HG02759 (cell line): ENCODE results near the gene ZCCHC7.
"Not testable (repeated sequence)": the region's sequence is repeated elsewhere in the genome, so short reads cannot be mapped to it uniquely, and the experiment has no call there.

Experiments
- ATAC-seq: cut with Tn5 transposase; IDR thresholded peaks from one replicate; pipeline ENCODE4 v1.9.1; 2021; ENCODE audit warnings: mild to moderate bottlenecking, moderate library complexity; ENCODE audit not compliant: unreplicated experiment

ZCCHC7 gene

DNA sequence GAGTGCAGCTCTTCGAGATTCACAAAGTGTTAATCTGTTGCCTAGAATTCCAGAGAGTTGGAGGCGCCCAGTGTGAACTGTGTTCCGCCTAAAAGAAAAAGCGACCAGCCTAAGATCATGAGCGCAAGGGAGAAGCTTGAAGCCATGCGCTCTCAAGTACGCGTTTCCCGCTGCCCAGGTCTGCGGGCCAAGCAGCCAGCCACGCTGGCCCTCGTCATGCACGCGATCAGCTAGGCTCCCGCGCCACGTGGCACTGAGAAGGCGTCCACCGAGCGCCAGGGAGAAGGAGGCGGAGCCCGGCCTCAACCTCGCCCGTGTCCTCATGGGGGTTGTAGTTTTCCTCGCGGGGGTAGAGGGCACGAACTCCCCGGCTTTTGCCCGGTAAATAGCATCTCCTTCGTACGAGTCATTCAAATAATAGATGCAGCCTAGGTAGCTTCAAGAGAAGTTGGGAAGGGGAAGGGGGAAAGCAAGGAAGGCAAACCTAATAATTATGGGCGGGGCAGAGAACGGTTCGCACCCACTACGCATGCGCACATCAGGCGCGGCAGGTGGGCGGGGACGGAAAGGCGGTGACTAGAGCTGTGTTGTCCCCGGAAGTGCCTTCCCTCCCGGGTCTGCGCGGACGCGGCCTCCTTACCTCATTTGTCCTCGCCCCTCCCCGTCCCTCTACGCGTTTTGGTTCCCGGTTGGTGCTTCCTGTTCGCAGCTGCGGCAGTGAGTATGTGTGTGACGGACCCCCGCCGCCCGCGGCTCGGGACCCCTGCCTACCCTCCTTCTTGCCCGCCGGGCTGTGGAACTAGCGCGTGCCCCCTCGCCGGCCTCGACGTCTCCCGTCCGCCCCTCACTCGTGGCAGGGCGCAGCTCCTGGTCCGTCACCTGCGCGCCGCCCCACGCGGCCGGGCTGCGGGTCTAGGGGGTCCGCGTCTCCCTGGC, at the start of gene ZCCHC7:
Gene ZCCHC7, plus strand, starts transcription at position 668 of the 936 bp plus-strand sequence.
- ATAC-seq = peak; percentile 95

DNA sequence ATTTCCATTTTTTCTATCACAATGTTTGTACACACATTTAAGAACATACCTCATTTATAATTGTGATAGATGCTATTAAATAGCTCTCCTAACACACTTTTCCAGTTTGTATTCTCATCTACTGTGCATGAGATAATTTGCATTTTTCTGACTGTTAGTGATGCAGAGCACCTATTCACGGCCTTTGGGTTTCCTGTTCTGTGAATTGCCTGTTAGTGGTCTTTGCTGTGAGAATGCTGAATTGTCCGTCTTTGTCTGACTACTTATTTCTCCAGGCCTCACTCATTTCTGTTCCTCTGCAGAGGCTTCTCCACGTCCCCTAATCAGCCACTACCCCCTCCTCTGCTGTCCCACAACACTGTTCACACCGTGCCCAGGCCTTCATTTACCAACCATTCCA, 45.6 kb upstream of the ZCCHC7 start:
- ATAC-seq = peak; percentile 33

DNA sequence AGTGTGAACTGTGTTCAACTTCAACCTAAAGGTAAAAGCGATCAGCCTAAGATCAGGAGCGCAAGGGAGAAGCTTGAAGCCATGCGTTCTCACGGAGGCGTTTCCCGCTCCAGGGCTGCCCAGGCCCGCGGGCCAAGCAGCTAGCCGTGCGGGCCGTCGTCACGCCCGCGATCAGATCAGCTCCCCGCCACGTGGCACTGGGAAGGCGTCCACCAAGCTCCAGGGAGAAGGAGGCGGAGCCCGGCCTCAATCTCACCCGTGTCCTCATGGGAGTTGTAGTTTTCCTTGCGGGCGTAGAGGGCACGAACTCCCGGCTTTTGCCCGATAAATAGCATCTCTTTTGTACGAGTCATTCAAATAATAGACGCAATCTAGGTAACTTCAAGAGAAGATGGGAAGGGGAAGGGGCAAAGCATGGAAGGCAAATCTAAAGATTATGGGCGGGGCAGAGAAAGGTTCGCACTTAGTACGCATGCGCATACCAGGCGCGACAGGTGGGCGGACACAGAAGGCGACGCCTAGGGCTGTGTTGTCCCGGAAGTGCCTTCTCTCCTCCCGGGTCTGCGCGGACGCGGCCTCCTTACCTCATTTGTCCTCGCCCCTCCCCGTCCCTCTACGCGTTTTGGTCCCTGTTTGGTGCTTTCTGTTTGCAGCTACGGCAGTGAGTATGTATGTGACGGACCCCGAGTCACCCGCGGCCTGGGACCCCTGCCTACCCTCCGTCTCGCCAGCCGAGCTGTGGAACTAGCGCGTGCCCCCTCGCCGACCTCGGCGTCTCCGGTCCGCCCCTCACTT, 40.8 kb upstream of the ZCCHC7 start:
- ATAC-seq = peak; percentile 87

DNA sequence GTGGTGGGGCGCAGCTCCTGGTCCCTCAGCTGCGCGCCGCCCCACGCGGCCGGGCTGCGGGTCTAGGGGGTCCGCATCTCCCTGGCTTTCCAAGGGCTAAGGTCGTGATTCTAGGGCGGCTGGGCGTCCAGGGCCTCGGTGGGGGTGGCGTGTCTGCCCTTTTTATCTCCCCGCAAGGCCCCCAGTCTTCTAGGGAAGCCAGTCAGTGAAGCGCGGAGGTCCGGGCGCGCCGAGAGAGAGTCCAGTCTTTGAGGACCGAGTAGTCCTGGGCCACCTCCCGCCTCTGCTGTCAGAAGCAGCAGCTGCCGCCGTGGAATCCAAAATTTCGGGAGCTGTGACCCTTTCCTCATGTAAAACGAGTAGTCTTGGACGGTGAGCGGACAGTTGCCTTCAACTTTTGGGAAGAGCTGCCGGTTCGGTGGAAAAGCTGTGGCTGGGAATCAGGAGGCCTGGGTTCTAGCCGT, 40.2 kb upstream of the ZCCHC7 start:
- ATAC-seq = peak; percentile 17

DNA sequence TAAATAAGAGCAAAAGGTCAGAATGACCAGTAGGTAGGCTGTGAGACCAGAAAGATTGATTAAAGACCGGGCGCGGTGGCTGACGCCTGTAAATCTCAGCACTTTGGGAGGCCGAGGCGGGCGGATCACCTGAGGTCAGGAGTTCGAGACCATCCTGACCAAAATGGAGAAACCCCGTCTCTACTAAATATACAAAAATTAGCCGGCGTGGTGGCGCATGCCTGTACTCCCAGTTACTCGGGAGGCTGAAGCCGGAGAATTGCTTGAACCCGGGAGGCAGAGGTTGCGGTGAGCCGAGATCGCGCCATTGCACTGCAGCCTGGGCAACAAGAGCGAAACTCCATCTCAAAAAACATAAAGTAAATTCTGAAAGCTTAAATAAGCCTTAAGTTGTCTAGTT, 38.9 kb upstream of the ZCCHC7 start:
- not testable (repeated sequence) for ATAC-seq

DNA sequence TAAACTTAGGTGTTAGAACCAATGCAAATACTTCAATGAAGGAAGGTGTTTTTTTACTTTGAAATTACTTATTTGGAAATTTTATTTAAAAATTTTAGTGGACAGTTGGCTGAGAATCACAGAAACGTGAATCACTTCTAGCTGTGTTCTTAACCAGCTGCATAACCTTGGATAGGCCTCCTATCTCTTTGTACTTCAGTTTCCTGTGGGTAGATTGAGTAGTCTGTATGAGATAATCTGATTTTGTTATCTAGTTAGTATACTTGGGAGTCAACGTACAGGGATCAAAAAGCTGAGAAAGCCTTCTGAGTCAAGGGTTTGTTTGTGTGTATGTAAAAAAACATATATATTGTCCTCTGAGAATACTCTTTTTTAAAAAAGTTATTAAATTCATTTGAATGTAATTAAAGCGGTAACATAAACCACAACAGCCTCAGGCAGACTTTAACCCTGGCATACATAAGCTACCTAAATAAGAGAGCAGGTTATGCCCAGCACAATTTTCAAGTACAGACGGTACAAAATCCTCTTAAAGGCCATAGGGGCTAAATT, 38.1 kb upstream of the ZCCHC7 start:
- ATAC-seq = no peak

DNA sequence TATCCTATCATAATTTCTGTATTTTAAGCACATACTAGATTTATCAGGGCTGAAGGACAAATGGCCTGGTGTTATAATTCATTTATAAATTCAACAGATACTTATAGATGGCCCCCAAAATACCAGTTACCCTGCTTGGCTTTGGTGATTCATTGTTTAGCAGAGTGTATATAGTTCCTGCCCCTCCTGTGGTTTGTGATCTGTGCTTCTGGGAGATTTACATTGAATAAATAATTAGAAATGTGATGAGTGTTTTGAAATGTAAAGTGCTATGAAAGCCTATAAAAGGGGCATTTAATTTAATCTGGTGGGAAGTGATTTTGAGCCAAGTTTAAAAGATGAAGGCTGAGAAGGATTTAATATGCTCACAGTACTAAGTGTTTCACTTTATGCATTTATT, 36.7 kb upstream of the ZCCHC7 start:
- no peak for ATAC-seq

DNA sequence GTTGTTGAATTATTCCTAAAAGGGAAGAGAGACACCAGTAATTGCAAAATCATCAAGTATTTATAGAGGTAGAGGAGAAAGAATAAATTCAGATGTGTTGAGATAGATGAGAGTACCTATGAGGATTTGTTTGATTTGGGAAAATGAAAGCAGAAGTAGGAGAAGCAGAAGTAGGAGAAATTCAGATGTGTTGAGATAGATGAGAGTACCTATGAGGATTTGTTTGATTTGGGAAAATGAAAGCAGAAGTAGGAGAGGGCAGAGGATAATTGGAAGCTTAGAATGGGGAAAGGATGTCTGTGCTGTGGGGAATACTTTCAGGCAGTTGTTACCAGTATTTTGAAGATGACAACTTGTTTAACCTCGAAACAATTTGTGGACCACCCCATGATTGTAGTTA, 35.1 kb upstream of the ZCCHC7 start:
- no peak for ATAC-seq

DNA sequence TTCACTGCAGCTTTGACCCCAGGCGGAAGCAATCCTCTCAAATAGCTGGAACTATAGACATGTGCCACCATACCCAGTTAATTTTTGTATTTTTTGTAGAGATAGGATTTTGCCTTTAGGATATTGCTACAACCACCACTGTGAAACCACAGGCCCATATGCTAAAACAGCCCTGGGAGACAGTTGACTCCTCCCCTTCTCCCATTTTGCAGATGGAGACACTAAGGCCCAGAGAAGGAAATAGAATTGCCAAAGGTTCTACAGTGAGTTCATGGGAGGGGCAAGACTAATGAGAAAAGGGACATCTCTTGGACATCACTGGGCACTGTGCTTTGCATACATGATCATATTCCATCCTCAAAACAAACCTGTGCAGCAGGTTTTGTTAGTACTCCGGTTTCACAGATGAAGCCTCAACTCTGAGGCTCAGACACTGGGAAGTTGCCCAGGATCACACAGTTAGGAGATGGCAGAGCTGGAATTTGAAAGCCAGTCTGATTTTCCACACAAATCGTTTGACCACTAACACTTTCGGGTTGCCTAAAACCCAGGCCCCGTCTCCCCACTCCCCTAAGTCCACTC, 27.6 kb upstream of the ZCCHC7 start:
- not testable (repeated sequence) for ATAC-seq

DNA sequence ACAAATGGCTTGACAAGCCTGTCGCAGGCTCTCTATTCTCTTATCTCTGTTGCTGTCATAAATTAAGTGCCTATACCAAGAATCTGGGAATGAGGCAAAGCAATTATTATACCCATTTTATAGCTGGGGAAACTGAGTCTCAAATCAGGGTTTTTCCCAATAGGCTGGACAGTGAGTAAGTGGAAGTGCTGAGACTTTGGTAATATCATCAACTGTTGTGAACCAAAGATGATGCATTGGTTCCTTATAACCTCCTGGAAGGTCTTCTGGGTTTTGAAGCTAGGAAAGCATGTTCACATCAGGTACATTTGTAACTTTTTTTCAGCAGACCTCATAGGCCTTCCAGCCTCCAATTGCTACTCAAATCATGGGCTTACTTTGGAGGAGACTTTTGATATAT, 25.6 kb upstream of the ZCCHC7 start:
- no peak for ATAC-seq

DNA sequence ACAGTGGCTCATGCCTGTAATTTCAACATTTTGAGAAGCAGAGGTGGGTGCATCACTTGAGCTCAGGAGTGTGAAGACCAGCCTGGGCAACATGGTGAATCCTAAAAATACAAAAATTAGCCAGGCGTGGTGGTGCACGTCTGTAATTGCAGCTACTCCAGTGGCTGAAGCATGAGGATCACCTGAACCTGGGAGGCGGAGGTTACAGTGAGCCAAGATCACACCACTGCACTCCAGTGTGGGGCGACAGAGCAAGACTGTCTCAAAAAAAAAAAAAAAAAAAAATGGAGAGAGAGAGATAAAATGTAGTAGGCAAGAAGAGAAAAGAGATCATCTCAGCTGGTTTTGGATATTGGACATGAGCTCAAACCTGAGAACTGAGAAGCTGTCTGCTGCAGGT, 23.7 kb upstream of the ZCCHC7 start:
- no peak for ATAC-seq

DNA sequence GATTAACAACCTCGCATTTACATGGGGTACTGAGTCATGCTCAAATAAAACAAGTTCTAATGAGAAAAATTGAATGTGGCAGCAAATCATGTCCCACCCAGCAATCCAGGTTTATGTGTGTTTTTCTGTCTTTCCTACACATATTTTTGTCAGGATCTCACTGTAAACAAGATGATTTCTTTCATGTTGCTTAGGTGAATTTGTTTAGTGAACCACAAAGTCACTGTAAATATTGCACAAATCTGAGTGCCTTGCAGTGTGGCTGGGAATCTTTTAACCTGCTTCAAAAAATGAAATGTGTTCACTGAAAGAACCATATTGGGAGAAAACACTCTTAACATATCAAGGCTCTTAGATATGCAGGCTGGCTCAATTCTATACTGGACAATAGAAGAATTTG, 23.1 kb upstream of the ZCCHC7 start:
- no peak for ATAC-seq

DNA sequence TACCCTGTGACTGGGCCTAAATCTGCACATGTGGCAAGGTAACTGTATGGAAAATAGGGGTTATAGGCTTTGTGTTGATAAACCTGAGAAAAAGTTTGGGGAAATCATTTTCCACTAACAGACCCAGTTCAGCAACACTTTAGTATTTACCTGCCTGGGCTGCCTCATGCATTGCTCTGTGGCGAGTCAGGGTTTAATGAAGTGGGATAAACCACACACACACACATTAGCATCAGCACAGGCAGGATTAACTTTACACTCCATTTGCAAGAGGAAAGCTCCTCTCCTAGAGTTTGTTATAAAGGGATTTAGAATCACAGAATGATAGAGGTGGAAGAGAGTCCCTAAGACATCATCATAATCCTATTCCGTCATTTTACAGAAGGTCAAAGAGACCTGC, 20.0 kb upstream of the ZCCHC7 start:
- no peak for ATAC-seq

DNA sequence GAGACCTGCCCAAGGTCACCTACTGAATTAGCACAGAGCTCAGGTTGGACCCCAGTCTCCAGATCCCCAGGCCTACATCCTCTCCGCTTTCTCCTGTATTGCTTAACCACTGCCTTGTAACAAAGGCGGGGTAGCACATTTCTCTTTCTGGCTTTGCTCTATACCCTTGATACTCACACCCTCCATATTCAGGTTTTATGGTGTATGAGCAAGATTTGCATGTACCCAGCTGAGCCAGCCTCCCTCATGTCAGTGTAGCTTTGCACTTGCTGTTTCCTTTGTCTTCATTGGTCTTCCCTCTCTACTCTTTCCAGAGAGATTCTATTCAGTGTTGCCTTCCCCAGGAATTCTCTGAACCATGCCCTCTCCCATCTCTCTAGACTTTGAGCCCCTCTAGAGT, 19.6 kb upstream of the ZCCHC7 start:
- ATAC-seq = no peak

DNA sequence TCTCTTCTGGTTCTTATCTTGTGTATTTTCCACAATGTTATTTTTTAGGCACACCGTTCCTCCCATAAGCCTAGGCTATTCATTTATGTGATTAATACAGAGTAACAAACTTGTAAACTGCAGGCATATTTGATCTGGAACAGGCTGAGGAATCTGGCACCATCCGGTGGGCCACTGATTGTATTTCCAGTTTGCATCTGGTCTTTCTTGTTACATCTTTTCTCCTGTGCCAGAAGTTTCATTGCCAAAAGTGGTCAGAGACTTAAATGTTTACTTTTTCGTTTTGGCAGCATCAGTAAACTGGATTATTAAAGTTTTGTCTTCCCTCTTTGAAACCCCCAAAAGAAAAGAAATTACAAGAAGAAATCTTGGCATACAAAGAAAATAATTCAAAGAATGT, 17.9 kb upstream of the ZCCHC7 start:
- ATAC-seq = no peak

DNA sequence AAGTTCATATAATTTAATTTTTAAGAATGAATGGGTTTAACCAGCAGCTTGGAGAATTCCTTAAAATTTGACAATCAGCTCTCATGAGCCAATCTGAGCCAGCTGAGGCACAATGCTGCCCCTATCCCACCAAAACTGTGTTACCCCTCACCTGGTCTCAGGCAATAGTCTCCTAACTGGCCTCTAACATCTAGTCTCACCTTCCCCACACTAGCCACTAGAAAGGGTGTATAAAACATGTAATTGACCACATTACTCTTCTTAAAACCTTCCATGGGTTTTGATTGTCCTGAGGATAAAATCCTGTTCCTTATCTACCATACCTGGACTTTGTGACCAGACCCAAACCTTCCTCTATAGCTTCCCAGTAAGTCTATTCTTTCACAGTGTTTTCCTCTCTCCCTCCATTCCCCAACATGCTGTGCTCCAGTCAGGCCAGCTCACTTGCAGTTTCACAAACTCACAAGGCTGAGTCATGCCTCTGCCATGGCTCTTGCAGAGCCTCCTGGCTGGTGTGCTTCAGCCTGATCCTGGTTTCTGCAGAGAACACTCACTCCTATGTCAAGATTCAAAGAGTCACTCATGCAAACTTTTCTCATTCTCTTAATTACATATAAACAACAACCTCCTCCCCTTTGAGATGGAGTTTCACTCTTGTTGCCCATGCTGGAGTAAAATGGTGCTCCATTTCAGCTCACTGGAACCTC, 16.0 kb upstream of the ZCCHC7 start:
- ATAC-seq = peak; percentile 59

DNA sequence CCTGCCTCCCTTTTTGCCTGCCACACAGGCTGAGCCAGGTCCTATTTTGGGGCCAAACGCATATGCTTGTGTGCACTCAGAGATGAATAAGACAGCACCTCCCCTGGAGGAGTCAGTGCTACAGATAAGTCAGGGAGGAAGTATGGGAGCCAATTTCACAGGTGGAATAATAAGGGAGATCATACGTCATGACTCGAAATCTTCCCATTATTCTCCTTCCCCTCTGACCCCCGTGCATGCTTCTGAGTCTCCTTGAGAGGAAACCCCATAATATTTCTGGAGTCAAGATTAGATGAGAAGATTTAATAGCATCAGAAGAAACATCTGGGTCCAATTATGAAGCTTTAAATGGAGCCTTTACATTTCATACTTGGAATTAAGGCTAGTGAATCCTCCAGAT, 15.1 kb upstream of the ZCCHC7 start:
- ATAC-seq = no peak

DNA sequence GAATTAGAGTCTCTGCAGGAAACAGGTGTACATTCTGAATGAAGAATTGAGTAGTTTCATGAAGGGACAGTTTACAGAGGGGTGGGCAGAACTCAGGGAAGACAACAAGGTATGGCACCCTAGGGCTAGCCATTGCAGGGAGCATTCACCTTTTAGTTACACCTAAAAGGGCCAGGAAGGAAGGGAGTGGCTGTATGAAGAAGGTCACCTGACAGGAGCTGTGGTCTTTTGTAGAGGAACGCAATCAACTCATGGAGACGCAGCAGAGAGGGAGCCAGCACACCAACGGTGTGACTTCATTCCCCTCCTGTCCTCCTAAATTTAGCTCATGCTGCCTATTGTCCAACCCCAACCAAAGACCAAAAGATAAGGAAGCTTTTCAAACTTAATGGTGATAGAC, 12.7 kb upstream of the ZCCHC7 start:
- no peak for ATAC-seq

DNA sequence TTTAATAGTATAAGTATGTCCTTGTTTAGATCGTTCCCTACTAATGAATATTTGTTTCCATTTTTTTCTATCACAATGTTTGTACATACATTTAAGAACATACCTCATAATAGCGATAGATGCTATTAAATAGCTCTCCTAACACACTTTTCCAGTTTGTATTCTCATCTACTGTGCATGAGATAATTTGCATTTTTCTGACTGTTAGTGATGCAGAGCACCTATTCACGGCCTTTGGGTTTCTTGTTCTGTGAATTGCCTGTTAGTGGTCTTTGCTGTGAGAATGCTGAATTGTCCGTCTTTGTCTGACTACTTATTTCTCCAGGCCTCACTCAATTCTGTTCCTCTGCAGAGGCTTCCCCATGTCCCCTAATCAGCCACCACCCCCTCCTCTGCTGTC, 5.9 kb upstream of the ZCCHC7 start:
- not testable (repeated sequence) for ATAC-seq

DNA sequence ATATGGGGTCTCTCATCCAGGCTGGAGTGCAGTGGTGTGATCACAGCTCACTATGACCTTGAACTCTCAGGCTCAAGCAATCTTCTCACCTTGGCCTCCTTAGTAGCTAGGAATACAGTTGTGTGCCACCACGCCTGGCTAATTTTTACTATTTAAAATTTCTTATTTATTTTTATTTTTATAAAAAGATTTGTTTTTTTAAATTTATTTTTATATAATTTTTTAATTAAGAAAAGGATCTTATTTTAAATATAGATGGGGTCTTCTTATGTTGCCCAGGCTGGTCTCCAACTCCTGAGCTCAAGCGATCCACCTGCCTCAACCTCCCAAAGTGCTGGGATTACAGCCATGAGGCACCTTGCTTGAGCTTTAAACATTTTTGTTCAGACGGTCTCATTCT, 2.4 kb upstream of the ZCCHC7 start:
- ATAC-seq = no peak

DNA sequence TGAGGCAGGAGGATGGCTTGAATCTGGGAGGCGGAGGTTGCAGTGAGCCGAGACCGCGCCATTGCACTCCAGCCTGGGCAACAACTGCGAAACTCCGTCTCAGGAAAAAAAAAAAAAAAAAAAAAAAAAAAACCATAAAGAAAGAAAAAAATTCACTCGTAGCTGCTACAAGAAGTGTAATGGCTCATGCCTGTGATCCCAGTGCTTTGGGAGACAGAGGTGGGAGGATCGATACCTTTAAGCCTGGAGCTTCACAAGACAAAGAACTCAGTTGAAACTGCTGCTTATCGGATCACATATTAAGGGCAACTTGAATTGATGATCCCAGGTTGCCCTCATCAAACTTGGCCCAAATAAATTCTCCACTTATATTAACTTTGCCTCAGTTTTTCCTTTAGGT, 1.0 kb upstream of the ZCCHC7 start:
- ATAC-seq = no peak
